Keratinocyte (primary cell): Measurements from ENCODE around the gene TEX22. TPM values are rescaled to one million over a fixed set of nuclear protein-coding genes. Genes with fewer than 3 reads are reported as not detected.

Source experiments
- DNase-seq: peaks from one replicate; pipeline ENCODE4 v3.0.0-alpha.2; 2011; ENCODE audit warnings: low read depth, missing footprints, low spot score
- FAIRE-seq: peaks from 2 replicates; lab custom pipeline; 2011; peaks lifted over from hg19 to GRCh38; lab: Jason Lieb, UNC
- H2AFZ ChIP-seq: 2 replicates; pipeline ENCODE4 v1.6.0; 2012; ENCODE audit warnings: low read length, control low read depth, inconsistent platforms; ENCODE audit not compliant: control insufficient read depth
- H3K27ac ChIP-seq: 2 replicates; pipeline ENCODE4 v1.5.1; 2011; ENCODE audit warnings: low read length; ENCODE audit not compliant: control insufficient read depth, insufficient read depth
- H3K27me3 ChIP-seq: 3 replicates; pipeline ENCODE4 v1.6.0; 2011; ENCODE audit warnings: low read length; ENCODE audit not compliant: control insufficient read depth, insufficient read depth; ENCODE audit errors: extremely low read depth
- H3K36me3 ChIP-seq, 2 experiments: 2 replicates in 1 of 2; 3 replicates in 1 of 2; pipeline ENCODE4 v1.5.1; 2011; ENCODE audit warnings: low read length in 2 of 2, mild to moderate bottlenecking in 1 of 2; ENCODE audit not compliant: control insufficient read depth in 2 of 2, insufficient read depth in 2 of 2; ENCODE audit errors: extremely low read depth in 1 of 2
- H3K4me1 ChIP-seq: 3 replicates; pipeline ENCODE4 v1.5.1; 2011; ENCODE audit warnings: low read length; ENCODE audit not compliant: control insufficient read depth, insufficient read depth; ENCODE audit errors: extremely low read depth
- H3K4me2 ChIP-seq: 3 replicates; pipeline ENCODE4 v1.6.0; 2011; ENCODE audit warnings: low read depth, low read length; ENCODE audit not compliant: control insufficient read depth, insufficient read depth; ENCODE audit errors: extremely low read depth
- H3K4me3 ChIP-seq, 3 experiments: fragments of 200-600 bp in 1 of 3; sonication (generic) in 1 of 3; 2 replicates in 2 of 3; 3 replicates in 1 of 3; pipeline ENCODE4 v1.5.1; 2011 to 2016; ENCODE audit warnings: low read length in 3 of 3, mild to moderate bottlenecking in 3 of 3, control low read depth in 2 of 3, inconsistent platforms in 1 of 3, low read depth in 1 of 3, mixed read lengths in 1 of 3, mixed run types in 1 of 3, moderate library complexity in 1 of 3; ENCODE audit not compliant: control insufficient read depth in 2 of 3, insufficient read depth in 2 of 3; ENCODE audit errors: extremely low read depth in 1 of 3
- H3K79me2 ChIP-seq: 2 replicates; pipeline ENCODE4 v1.6.0; 2012; ENCODE audit warnings: low read length; ENCODE audit not compliant: control insufficient read depth, insufficient read depth
- H3K9ac ChIP-seq: 3 replicates; pipeline ENCODE4 v1.6.0; 2011; ENCODE audit warnings: low read length; ENCODE audit not compliant: control insufficient read depth, insufficient read depth; ENCODE audit errors: extremely low read depth
- H3K9me1 ChIP-seq: 3 replicates; pipeline ENCODE4 v1.6.0; 2011; ENCODE audit warnings: low read length; ENCODE audit not compliant: control insufficient read depth, insufficient read depth; ENCODE audit errors: extremely low read depth
- H3K9me3 ChIP-seq: 2 replicates; pipeline ENCODE4 v1.5.1; 2012; ENCODE audit warnings: low read depth, low read length; ENCODE audit not compliant: control insufficient read depth
- H4K20me1 ChIP-seq: 3 replicates; pipeline ENCODE4 v1.6.0; 2011; ENCODE audit warnings: low read length; ENCODE audit not compliant: control insufficient read depth, insufficient read depth; ENCODE audit errors: extremely low read depth
- CTCF ChIP-seq, 3 experiments: IDR thresholded peaks in 1 of 3; conservative IDR thresholded peaks in 1 of 3; optimal IDR thresholded peaks in 1 of 3; 2 replicates in 2 of 3; 3 replicates in 1 of 3; pipeline versions ENCODE3 to v1.5.1; 2011; ENCODE audit warnings: low read length in 3 of 3, mild to moderate bottlenecking in 3 of 3, moderate library complexity in 2 of 3, control low read depth in 1 of 3, inconsistent platforms in 1 of 3; ENCODE audit not compliant: insufficient read depth in 2 of 3; ENCODE audit errors: extremely low read depth in 1 of 3
- EZH2 ChIP-seq: IDR thresholded peaks from one replicate; pipeline ENCODE4 v1.6.1; 2012; ENCODE audit warnings: inconsistent platforms, mild to moderate bottlenecking, low read length, moderate library complexity
- dilution Hi-C: fragments of 300-500 bp; cut with MboI; formaldehyde crosslinking; loops from one replicate; pipeline ENCODE4 v1.7.0; 2020; ENCODE audit warnings: low sequenced_read_pairs; ENCODE audit not compliant: extremely low pct_ligation_motif_present
- polyA plus RNA-seq, 5 experiments: library from polyadenylated mRNA; depleted of rRNA in 3 of 5; stranded (reverse) in 3 of 5; stranded (forward) in 1 of 5; unstranded in 1 of 5; fragments of >200 nt; gene quantifications; 1 replicate in 1 of 5; 2 replicates in 3 of 5; 3 replicates in 1 of 5; pipeline versions ENCODE4 v1.2.1 to v1.2.3, GENCODE V29; 2011 to 2012; ENCODE audit warnings: missing spikeins in 2 of 5, low read depth in 1 of 5, low replicate concordance in 1 of 5

TEX22 gene
- polyA plus RNA-seq, 1 donor (not counting 4 experiments of a cell fraction or from before 2014, with no cell fraction given): 0.03 TPM

DNA sequence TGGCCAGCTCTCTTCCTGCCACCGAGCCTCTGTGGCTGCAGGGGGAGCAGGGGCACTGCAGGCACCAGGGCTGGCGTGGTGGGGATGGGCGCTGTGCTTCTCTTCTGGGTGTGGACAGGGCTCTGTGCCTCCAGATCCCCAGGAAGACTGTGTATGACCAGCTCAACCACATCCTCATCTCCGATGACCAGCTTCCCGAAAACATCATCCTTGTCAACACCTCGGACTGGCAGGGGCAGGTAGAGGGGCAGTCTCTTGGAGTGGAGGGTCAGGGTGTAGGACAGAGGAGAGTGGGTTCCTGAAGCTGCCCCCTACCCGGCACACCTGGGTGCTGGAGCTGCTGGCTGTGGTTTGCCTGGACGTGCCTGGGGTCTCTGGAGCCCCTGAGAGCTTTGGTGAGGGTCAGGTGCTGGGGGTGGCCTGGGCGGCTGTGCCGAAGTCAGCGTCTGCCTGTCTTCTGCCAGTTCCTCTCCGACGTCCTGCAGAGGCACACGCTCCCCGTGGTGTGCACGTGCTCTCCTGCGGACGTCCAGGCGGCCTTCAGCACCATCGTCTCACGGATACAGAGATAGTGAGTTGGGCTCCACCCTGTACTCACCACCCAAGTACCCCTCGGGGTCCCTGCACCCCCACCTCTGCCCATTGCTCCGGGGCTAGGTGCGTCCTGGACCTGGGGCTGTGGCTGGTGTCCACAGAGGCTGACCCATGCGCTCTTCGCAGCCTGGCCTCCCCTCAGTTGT lies 15.8 kb upstream of the TEX22 start:
- Histone ChIP-seq H3K4me3 (no peak overlapping the region), H3K4me2 (no peak overlapping the region), H3K4me1 (no peaks in the 10 kb centered on the region), H3K79me2 (no peaks in the 10 kb centered on the region), H3K27me3 (no peaks in the 10 kb centered on the region), H3K9ac (no peak overlapping the region), H3K36me3 (peaks cover 0 to 13% of the 10 kb centered on the region in 2 experiments), H4K20me1 (no peaks in the 10 kb centered on the region), H3K27ac (no peak overlapping the region), H2AFZ (no peak overlapping the region), H3K9me3 (no peaks in the 10 kb centered on the region), H3K9me1 (no peaks in the 10 kb centered on the region)
- FAIRE-seq (no peak), DNase-seq (no peak)
- dilution Hi-C loops: no loop called here
- TF ChIP-seq CTCF (optimal IDR thresholded peaks at IDR 0.05 in 1 of 3, IDR thresholded peaks at IDR 0.05 in 1 of 3, conservative IDR thresholded peaks at IDR 0.05 in 1 of 3; ENCODE audit: extremely low read depth in 1 of 3, insufficient read depth in 2 of 3, low read length in 3 of 3) (no peak), EZH2 (no peak)

- no peak overlapping the region for H3K9ac ChIP-seq
- DNase-seq (no peak), FAIRE-seq (no peak)
- H3K27me3 ChIP-seq: no peaks in the 10 kb centered on the region
- no peak overlapping the region for H2AFZ ChIP-seq
- no peak overlapping the region for H3K27ac ChIP-seq
- no peaks in the 10 kb centered on the region for H3K79me2 ChIP-seq
- no peak overlapping the region for H3K4me2 ChIP-seq
- peaks cover 0 to 13% of the 10 kb centered on the region in 2 experiments for H3K36me3 ChIP-seq
- H3K9me1 ChIP-seq: no peaks in the 10 kb centered on the region
- H3K4me3 ChIP-seq: no peak overlapping the region
- H3K9me3 ChIP-seq: no peaks in the 10 kb centered on the region
- H4K20me1 ChIP-seq: no peaks in the 10 kb centered on the region
- H3K4me1 ChIP-seq: no peaks in the 10 kb centered on the region
- no peak for TF ChIP-seq CTCF (optimal IDR thresholded peaks at IDR 0.05 in 1 of 3, IDR thresholded peaks at IDR 0.05 in 1 of 3, conservative IDR thresholded peaks at IDR 0.05 in 1 of 3; ENCODE audit: extremely low read depth in 1 of 3, insufficient read depth in 2 of 3, low read length in 3 of 3)
- no peak for TF ChIP-seq EZH2
- dilution Hi-C loops: no loop called here
Measured at GRCh38 chr14:105383083-105383730, 15.1 kb upstream of the TEX22 start.
